Panc1 (cell line): ENCODE measurements around the gene GPAM. TPM values are rescaled to one million over a fixed set of nuclear protein-coding genes. Genes with fewer than 3 reads are reported as not detected.

Source experiments
- ATAC-seq: fragments of 200-7000 bp; cut with Tn5 transposase; 2 replicates; pipeline ENCODE4 v1.9.1; 2020; ENCODE audit warnings: mild to moderate bottlenecking, moderate library complexity
- BruUV-seq: library from RNA; stranded (reverse); fragments of 400-500 nt; replicated peaks from 2 replicates; lab custom pipeline; 2021; lab: Mats Ljungman, UMichigan
- CTCF ChIA-PET: fragments of 300-600 bp; sonication (Branson Sonifier 250); formaldehyde crosslinking; loops from one replicate; lab custom pipeline; 2022; ENCODE audit warnings: antibody characterized with exemption; lab: Charles Lee
- POLR2A ChIA-PET: fragments of 300-600 bp; sonication (Branson Sonifier 250); formaldehyde crosslinking; loops from one replicate; lab custom pipeline; 2022; ENCODE audit warnings: antibody characterized with exemption; lab: Charles Lee
- DNase-seq: peaks from one replicate; pipeline ENCODE4 v3.0.0-alpha.2; 2010; ENCODE audit warnings: low read depth, low spot score
- H3K27ac ChIP-seq: 2 replicates; pipeline ENCODE4 v1.5.1; 2011; ENCODE audit warnings: mild to moderate bottlenecking, low read length, inconsistent platforms
- H3K27me3 ChIP-seq: fragments of 200-500 bp; sonication (Bioruptor generic); 2 replicates; pipeline ENCODE4 v1.6.0; 2014; ENCODE audit warnings: low read length, inconsistent platforms; ENCODE audit not compliant: control insufficient read depth, insufficient read depth
- H3K36me3 ChIP-seq: fragments of 200-500 bp; sonication (Bioruptor generic); 2 replicates; pipeline ENCODE4 v1.5.1; 2014; ENCODE audit warnings: inconsistent platforms, mild to moderate bottlenecking, low read length, moderate library complexity; ENCODE audit not compliant: control insufficient read depth, insufficient read depth
- H3K4me1 ChIP-seq: 2 replicates; pipeline ENCODE4 v1.5.1; 2011; ENCODE audit warnings: inconsistent platforms, mild to moderate bottlenecking, low read length, moderate library complexity; ENCODE audit not compliant: control insufficient read depth, insufficient read depth
- H3K4me3 ChIP-seq, 2 experiments: 2 replicates each; pipeline ENCODE4 v1.5.1; 2011 to 2012; ENCODE audit warnings: low read depth in 2 of 2, low read length in 2 of 2, mild to moderate bottlenecking in 2 of 2, inconsistent platforms in 1 of 2, moderate library complexity in 1 of 2
- H3K9me3 ChIP-seq: fragments of 200-500 bp; sonication (Bioruptor generic); 2 replicates; pipeline ENCODE4 v1.5.1; 2014; ENCODE audit warnings: low read depth, mild to moderate bottlenecking, inconsistent platforms, low read length, moderate library complexity; ENCODE audit not compliant: control insufficient read depth, insufficient read depth
- CTCF ChIP-seq: fragments of 450-650 bp; IDR thresholded peaks from 2 replicates; pipeline ENCODE4 v1.5.1; 2017; ENCODE audit warnings: mild to moderate bottlenecking
- POLR2AphosphoS5 ChIP-seq: IDR thresholded peaks from 2 replicates; pipeline ENCODE4 v1.6.1; 2012; ENCODE audit warnings: mild to moderate bottlenecking, low read depth, low read length, moderate library complexity
- REST ChIP-seq, 2 experiments: IDR thresholded peaks; 2 replicates each; pipeline ENCODE4 v1.6.1; 2011 to 2012; ENCODE audit warnings: low read depth in 2 of 2, control low read depth in 1 of 2, low read length in 1 of 2, mild to moderate bottlenecking in 1 of 2, moderate library complexity in 1 of 2; ENCODE audit not compliant: insufficient read depth in 1 of 2
- SIN3A ChIP-seq: IDR thresholded peaks from 2 replicates; pipeline ENCODE4 v1.6.1; 2012; ENCODE audit warnings: low read depth, mild to moderate bottlenecking, low read length, moderate library complexity, borderline replicate concordance; ENCODE audit not compliant: insufficient read depth
- TCF7L2 ChIP-seq: IDR thresholded peaks from 2 replicates; pipeline ENCODE4 v1.6.1; 2011; ENCODE audit warnings: mild to moderate bottlenecking, low read depth, low read length, inconsistent platforms
- in situ Hi-C: cut with HindIII; loops from 2 replicates; pipeline ENCODE4 v1.10.0; 2016; ENCODE audit warnings: low sequenced_read_pairs, low pct_unique_long_range_greater_than_20kb
- intact Hi-C: fragments of 100-400 bp; cut with micrococcal nuclease; formaldehyde crosslinking; loops from one replicate; pipeline ENCODE4 v1.10.0; 2022; ENCODE audit not compliant: unreplicated experiment
- total RNA-seq: library from RNA; stranded (reverse); gene quantifications from one replicate; pipeline ENCODE4 v1.2.1, GENCODE V29; 2021; ENCODE audit not compliant: unreplicated experiment

The GPAM gene
- total RNA-seq, 1 experiment from 2014 or later: 8.0 TPM

GRCh38 chr10:112132435-112132834 lies 51.1 kb downstream of the GPAM start:
- Histone ChIP-seq H3K4me3 (no peak overlapping the region), H3K4me1 (no peaks in the 10 kb centered on the region), H3K9me3 (no peaks in the 10 kb centered on the region), H3K36me3 (no peaks in the 10 kb centered on the region), H3K27me3 (0 out of 2 replicates have a peak, but pooled peaks cover 3% of the 10 kb centered on the region), H3K27ac (no peak overlapping the region)
- BruUV-seq: no TSS peak
- ChIA-PET POLR2A (no interaction called here), CTCF (no interaction called here)
- in situ Hi-C loops (no loop called here), intact Hi-C loops (no loop called here)
- no peak for ATAC-seq
- TF ChIP-seq TCF7L2 (no peak), SIN3A (no peak), POLR2AphosphoS5 (no peak), REST (IDR thresholded peaks at IDR 0.05; ENCODE audit: insufficient read depth in 1 of 2, low read depth in 2 of 2, low read length in 1 of 2) (no peak), CTCF (no peak)
- DNase-seq: no peak

- POLR2A ChIA-PET: no interaction called here
- H3K27me3 ChIP-seq: 0 out of 2 replicates have a peak, but pooled peaks cover 3% of the 10 kb centered on the region
- H3K27ac ChIP-seq: no peak overlapping the region
- CTCF ChIA-PET: no interaction called here
- H3K4me1 ChIP-seq: no peaks in the 10 kb centered on the region
- H3K9me3 ChIP-seq: no peaks in the 10 kb centered on the region
- no peaks in the 10 kb centered on the region for H3K36me3 ChIP-seq
- TF ChIP-seq CTCF (no peak), REST (IDR thresholded peaks at IDR 0.05; ENCODE audit: insufficient read depth in 1 of 2, low read depth in 2 of 2, low read length in 1 of 2) (no peak), TCF7L2 (no peak), SIN3A (no peak), POLR2AphosphoS5 (no peak)
- intact Hi-C loops: no loop called here
- no peak for DNase-seq
- H3K4me3 ChIP-seq: no peak overlapping the region
- no TSS peak for BruUV-seq
- in situ Hi-C loops: no loop called here
- ATAC-seq: no peak
These were observed 51.6 kb downstream of the GPAM start for GRCh38 chr10:112131996-112132395.
